ENCODE measurements around the gene PLXDC2.

DNA sequence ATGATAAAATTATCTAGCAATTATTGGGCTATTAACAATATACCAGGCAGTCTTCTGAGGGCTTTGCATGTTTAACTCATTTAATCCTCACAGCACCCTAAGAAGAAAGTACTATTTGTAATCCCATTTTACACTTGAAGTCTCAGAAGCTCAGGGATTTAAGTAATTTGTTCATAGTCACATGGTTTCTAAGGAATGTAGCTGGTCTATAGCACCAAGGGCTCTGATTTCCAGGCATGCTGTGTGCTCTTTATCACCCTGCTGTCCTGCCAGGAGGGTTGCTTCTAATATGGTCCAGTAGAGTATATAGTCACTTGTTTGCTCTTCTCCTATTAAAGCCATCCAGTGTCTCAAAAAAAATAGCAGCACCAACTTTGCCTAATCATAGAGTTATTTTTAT lies 417.2 kb downstream of the PLXDC2 start:
- TF ChIP-seq CTCF (IDR thresholded peaks at IDR 0.05; ENCODE audit: low read depth, low read length, poor library complexity, severe bottlenecking), result no peak
- TF ChIP-seq EZH2phosphoT487 (IDR thresholded peaks at IDR 0.05; ENCODE audit: borderline replicate concordance, low read length), result no peak
